ENCODE measurements around the gene TROAP.

- TF ChIP-seq GATA3 (IDR thresholded peaks at IDR 0.05; ENCODE audit: low read depth, low read length) = no peak
- no peak for TF ChIP-seq GATA2 (IDR thresholded peaks at IDR 0.05; ENCODE audit: low read depth, low read length)
These were observed 25.7 kb downstream of the TROAP start for GRCh38 chr12:49348781-49349180.
